AG08396 (cell line): ENCODE measurements around the gene RBM20.
"Not testable (repeated sequence)": the region's sequence is repeated elsewhere in the genome, so short reads cannot be mapped to it uniquely, and the experiment has no call there.

ENCODE experiments used
- DNase-seq: peaks from one replicate; pipeline ENCODE4 v3.0.0; 2012; ENCODE audit warnings: low spot score, mixed read lengths

Gene RBM20

DNA sequence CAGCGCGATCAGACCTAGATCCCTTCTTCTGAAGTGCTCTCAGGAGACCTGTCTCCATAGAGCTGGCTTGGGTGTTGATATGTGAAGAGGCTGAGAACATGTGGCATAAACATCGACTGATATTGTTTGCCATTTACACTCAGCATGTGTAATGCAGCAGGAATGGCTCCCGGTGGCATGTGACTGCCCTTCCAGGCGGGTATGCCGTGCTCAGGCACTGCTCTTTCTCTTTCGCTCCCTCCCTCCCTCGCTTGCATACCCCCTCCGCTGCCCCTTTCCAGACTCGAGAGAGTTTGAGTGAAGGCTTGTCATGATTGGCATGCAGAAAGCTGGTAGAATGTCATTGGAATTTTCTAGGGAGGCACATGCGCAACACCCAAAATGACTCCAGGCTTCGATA is 120.2 kb downstream of the RBM20 start:
- DNase-seq = no peak

DNA sequence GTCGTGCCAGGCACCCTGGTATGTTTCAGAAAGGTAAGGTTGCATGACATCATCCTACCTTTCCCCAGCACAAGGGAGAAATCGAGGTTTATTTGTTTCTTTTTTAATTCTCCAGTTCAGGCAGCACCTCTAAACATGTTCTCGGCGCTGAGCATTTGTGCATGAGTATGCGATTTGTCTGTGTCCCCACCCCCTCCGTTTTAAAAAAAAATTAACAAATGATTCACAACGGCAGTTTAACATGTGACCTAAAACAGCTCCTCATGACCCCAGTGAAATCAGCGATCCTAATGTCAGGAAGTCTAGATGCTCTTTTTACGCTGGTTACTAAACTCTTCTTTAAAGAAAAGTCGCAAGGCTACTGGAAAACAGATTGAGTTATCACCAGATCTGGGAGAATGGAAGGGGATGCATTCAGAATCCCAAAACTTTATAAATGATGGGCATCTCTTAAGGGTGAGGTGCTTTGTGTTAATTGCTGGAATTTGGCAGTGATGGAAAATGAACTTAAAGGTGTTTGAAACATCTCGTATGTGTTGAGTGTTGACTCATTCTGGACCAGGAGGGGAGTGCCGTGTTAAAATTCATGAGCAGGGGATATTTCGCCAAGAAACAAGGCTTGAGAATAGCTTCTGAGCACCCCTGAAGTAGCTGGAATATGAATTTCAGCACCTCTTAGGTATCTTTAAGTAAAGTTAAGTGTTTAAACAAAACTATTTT is 120.8 kb downstream of the RBM20 start:
- DNase-seq = no peak

GRCh38 chr10:110765513-110766319 is 121.6 kb downstream of the RBM20 start:
- DNase-seq = no peak

DNA sequence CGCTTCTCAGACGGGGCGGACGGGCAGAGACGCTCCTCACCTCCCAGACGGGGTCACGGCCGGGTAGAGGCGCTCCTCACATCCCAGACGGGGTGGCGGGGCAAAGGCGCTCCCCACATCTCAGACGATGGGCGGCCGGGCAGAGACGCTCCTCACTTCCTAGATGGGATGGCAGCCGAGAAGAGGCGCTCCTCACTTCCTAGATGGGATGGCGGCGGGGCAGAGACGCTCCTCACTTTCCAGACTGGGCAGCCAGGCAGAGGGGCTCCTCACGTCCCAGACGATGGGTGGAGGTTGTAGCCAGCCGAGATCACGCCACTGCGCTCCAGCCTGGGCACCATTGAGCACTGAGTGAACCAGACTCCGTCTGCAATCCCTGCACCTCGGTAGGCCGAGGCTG is 123.5 kb downstream of the RBM20 start:
- not testable (repeated sequence) for DNase-seq

DNA sequence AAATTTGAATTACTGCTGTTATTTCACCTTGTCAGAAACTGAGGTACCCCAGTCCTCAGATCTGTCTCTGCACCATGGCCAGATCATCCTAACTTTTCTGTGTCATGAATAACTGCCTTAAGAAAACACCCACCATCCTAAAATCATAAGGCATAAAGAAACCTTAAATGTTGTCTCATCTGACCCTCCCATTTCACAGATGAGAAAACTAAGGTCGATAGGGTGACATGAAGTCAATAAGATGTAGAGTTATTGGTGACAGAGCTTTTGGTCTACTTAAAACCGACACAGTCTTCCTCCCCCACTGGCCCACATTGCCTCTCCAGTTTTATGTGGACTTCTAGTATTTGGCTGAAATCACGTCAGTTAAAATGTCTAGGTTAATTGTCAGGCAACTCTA is 126.1 kb downstream of the RBM20 start:
- no peak for DNase-seq

DNA sequence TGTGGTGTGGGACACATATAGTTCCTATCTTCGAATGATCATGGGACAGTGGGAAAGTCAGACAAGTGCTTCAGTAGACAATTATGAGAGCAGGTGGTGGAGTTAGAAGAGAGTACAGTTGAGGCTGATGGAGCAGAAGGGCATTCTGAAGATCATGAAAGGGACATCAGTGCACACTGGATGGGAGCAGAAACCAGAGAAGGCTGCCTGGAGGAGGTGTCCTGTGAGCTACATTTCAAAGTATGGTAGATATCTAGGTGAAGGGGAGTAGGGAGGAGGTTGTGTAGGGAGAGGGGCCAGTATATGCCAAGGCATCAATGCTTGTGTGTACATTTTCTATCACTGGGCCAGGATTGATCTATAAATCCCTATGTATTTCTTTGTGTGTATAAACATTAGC is 127.3 kb downstream of the RBM20 start:
- no peak for DNase-seq

DNA sequence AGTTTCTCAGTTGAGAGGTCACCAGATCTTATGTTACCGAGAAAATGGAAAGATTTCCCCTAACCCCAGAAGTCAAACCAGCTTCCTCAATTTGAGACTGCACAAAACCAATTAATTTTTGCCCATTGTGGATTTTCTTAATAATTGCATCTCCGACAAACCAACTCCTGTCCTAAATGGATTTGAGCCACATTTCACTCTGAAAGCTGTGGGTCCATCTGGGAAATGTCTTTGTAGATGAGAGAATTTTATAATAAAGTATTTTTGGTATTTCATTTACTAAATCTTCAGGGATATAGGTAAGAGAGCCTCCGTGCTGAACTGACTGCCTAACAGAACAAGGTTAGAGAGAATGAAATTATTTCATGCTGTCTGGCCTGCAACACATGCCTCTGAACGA is 127.9 kb downstream of the RBM20 start:
- no peak for DNase-seq

DNA sequence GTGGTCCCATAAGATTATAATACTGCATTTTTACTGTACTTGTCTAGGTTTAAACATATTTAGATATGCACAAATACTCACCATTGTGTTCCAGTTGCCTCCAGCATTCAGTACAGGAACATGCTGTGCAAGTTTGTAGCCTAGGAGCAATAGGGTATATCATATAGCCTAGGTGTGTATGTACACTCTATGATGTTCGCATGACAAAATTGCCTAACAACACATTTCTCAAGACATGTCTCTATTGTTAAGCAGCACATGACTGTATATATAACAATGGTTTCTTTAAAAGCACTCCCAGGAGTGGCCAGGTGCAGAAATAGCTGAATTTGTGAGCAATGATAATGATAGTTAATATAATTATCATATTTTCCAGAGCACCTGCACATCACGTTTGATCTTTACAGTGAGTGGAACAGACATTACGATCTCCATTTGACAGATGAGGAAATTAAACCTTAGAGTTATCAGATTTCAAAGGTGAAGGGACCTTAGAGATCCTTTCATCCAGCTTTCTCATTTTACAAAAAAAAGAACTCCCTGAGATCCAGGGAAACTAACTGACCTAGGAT is 128.4 kb downstream of the RBM20 start:
- no peak for DNase-seq

- DNase-seq = no peak
These were observed 129.5 kb downstream of the RBM20 start for GRCh38 chr10:110773693-110774068.

DNA sequence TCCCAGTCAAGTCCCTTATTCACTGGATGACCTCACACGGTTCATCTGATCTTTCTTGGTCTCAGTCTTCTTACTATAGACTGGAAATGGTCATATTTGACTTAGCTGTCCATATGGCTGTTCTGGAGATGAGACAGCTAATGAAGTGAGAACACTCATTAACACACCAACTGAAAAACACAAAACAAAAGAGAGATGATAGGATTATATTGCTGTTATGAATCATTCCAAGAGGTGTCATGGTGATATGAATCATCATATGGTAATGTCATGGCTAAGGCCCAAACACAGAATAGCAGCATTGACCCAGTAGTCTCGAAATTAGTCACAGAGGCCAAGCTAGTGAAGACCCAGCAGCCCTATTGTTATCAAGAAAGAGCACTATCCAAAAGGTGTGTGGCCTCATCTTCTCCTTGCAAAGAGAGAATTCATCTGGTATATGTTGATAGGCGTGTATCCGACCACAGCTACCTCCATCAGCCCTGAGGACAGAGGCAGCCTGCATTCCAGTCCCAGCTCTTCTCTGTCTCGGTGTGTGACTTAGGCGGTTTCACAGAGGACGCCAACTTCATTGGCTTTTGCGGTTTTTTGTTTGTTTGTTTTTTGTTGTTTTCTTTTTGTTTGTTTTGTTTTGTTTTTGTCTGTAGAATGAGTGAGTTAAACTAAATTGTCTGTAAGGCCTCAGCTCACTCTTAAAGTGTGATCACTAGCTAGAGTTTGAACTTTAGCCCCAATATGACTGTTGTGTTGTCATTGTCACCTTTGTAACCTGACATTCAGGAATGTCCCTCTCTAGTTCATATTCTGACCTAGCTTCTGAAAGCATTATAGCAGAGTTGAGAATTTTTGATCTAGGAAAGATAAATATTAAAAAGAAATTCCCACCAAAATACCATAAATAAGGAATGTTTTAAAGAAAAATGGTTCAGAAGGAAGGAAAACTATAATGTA is 130.2 kb downstream of the RBM20 start:
- peak; percentile 72 for DNase-seq

GRCh38 chr10:110775020-110775375 is 130.9 kb downstream of the RBM20 start:
- no peak for DNase-seq

DNA sequence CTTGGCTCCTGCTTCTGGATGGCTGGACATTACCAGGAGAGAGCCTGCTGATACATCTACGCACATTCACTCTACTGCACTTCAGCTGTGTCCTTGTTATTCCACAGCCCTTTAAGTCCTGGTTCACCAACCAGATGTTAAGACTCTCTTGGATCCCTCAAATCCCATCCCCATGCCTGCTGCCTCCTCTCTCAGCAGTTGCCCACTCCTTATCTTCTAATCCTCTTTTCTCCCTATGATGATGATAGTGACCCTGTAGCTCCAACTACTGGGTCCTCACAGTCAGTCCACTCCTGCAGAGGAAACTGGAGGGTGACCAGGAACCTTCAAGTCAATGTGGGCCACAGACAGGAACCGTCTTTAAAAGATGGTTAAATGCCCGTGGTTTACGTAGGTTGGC is 131.3 kb downstream of the RBM20 start:
- no peak for DNase-seq

DNA sequence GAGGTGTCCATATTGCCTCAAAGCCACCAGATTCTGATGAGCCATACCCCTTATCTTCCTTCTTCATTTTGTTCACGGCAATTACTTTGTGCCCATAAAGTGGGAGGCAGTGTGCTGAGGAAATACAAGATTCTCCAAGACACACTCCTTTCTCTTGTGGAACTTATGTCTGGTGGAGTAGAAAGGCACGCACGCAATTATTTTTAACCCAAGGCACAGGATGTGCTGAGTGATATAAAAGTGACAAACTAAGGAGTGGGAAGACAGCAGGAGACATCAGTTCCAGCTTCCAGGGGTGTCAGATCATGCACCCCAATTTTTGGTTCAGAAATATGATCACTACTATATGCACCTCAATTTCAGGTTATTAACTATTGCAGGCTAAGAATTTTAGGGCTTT is 132.9 kb downstream of the RBM20 start:
- no peak for DNase-seq

GRCh38 chr10:110777661-110778060 is 133.5 kb downstream of the RBM20 start:
- DNase-seq = no peak

DNA sequence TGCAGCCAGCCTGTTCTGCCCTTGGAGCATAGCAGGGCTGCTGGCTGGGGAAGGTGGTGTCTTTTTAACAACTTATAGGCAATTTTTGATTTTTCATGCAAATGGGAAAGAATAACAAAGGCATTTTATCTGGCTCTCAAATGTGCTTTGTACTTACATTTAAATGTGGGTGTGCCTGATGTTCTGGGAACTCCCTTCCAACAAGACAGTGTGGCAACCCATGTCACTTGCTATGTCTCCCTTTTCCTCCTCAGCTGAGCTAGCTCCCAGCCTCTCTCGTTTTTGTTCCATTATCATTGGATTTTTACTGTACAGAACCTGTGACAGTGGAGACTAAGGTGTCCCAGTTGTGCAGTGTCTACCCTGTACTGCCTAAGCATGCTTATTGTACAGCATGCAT is 134.1 kb downstream of the RBM20 start:
- DNase-seq = no peak

DNA sequence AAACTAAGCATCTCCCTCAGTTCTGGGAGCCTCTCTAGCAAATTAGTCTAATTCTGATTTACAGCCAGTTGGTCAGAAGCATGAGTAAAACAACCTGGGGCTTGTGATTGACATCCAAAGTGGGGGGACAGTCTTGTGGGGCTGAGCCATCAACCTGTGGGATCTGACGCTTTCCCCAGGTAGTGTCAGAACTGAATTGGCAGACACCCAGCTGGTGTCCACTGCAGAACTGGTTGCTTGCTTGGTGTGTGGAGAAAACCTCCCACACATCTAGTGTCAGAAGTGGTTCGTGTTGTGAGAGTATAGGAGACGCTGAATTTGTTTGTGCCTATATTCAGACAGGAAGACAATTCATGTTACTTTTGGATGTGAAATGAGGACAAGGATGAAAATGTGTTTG is 135.4 kb downstream of the RBM20 start:
- no peak for DNase-seq

GRCh38 chr10:110780704-110781103 is 136.6 kb downstream of the RBM20 start:
- DNase-seq = no peak

DNA sequence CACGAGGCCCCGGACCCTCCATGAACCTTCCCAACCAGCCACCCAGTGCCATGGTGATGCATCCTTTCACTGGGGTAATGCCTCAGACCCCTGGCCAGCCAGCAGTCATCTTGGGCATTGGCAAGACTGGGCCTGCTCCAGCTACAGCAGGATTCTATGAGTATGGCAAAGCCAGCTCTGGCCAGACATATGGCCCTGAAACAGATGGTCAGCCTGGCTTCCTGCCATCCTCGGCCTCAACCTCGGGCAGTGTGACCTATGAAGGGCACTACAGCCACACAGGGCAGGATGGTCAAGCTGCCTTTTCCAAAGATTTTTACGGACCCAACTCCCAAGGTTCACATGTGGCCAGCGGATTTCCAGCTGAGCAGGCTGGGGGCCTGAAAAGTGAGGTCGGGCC is 137.0 kb downstream of the RBM20 start:
- no peak for DNase-seq

DNA sequence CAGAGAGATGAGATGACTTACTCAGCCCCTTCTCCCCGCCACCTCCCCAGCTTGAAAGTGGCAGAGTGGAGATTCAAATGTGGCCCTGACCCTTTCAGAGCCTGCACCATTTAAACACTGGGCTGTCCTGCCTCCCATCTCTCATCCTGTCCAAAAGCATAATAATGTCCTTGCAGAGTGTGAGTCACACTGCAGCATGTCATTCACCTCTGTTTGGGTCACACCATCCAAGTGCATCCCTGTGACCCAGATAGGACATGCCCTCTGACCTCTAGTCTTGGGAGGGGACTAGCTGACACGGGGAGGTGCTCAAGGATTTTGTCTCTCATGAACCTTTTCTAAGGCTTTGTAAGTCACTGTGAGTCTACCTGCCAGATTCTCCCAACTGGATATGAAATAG is 138.5 kb downstream of the RBM20 start:
- DNase-seq = no peak

DNA sequence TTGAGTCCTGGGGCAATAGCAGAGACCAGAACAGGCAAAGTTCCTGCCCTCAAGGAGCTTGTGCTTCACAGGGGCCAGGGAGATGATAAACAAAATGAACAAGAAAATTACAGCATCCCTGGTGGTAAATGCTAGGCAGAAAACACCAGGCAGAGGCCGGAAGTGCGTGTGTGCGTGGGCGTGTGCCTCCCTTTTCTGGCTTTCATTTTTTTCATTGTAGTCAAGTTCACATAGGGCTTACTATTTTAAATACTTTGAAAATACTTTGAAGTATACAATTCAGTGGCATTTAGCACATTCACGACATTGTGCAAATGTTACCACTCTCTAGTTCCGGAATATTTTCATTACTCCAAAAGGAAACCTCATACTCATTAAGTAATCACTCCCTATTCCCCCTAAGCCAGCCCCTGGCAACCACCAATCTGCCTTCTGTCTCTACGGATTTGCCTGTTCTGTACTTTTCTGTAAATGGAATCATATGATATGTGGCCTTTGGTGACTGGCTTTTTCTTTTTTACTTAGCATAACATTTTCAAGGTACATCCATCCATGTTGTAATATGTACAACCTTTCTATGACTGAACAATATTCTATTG is 139.5 kb downstream of the RBM20 start:
- DNase-seq = no peak

DNA sequence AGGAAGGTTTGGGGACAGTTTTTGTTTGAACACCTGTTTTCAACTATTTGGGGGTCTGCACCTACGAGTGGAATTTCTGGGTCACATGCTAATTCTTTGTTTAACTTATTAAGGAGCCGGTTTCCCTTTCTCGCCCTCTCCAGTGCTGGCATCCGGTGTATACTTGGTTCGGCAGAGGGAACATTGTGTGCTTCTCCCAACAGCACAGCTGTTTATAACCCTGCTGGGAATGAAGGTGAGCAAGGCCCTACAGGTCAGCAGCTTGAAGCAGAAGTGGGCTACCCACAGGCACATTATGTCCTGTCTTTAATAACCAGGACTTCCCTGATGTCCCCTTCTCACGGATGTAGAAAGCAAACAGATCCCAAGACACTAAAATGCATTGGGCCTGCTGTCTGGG is 140.1 kb downstream of the RBM20 start:
- DNase-seq = no peak

DNA sequence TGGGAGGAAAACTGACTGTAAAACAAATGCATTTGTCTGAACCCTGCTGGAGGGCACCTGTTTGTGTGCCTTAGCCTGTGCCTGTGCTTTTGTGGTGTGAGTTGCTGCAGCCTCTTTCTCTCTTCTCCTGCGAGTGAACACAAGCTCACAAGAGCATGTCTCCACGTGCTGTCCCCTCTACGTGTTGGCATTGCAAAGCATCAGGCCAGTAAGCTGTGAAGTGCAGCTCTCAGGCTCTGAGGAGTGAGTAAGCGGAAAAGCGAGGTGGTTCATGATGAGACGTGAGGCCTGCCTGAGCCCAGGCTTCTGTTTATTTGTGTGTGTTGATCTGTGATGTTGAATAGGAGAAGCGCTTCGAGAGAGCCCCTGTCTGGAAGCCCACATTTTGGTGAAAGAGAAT is 142.0 kb downstream of the RBM20 start:
- DNase-seq = no peak
